HG03439 (cell line): ENCODE data around the gene ZSCAN10.

Source experiments
- ATAC-seq: cut with Tn5 transposase; IDR thresholded peaks from one replicate; pipeline ENCODE4 v1.9.1; 2021; ENCODE audit warnings: mild to moderate bottlenecking, moderate library complexity; ENCODE audit not compliant: unreplicated experiment

ZSCAN10 gene

DNA sequence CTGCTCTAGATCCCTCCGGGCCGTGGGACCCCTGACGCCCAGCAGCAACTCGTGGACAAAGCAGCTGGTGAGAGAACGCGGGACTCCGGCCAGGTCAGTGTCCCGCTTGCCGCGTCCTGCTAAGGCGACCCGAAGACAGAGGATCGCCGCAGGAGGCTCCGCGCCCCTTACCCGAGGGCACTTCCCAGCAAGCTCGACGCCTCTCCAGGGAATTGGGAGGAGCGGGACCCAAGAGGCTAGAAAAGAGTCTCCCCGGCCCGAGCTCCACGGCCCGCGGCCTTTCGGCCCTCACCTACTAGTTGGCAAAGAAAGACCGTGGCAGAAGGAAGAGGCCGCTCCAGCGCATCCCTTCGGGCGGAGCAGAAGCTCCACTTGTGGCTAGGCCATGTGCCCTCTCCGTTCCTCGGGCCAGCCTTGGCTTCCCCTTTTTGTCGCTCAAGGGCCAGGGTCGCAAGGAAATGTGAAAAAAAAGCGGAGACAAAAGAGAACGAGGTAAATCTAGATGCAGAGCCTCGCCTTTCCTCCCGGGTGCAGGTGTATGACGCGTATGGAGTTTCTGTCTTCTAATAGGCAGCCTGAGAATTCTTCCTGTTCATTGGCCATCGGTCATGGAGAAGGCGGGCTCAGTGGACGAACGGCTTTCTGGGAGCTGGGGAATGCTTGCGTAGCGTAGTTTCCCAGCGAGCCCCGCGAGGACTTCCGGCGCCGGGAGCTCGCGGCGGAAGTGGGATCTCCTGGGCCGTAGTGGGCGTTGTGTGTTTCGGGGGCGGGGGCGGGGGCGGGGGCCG, 35.4 kb upstream of the ZSCAN10 start, which contains the start of gene ZNF213:
Gene ZNF213, plus strand, starts transcription at position 692 of the 788 bp plus-strand sequence. CDS start 2,252 bp downstream, outside the sequence.
- ATAC-seq = peak; percentile 81

DNA sequence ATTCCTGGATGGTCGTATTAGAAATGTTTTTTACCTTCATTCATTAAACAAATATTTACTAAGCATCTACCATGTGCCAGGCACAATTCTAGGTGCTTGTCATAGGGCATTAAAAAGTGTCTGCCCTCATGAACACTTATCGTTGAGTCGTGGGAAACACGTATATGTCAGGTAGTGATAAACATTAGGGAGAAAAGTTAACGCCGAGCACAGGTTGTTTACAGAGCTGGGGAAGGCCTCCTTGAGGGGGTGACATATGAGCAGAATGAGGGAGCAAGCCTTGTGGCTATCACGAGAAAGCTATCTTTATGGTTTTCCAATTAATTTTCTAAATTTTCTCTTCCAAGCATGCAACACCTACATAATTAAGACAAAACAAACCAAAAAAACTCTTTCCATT, 34.8 kb upstream of the ZSCAN10 start:
- ATAC-seq = no peak

GRCh38 chr16:3131755-3132377, 32.8 kb upstream of the ZSCAN10 start:
- ATAC-seq = no peak

DNA sequence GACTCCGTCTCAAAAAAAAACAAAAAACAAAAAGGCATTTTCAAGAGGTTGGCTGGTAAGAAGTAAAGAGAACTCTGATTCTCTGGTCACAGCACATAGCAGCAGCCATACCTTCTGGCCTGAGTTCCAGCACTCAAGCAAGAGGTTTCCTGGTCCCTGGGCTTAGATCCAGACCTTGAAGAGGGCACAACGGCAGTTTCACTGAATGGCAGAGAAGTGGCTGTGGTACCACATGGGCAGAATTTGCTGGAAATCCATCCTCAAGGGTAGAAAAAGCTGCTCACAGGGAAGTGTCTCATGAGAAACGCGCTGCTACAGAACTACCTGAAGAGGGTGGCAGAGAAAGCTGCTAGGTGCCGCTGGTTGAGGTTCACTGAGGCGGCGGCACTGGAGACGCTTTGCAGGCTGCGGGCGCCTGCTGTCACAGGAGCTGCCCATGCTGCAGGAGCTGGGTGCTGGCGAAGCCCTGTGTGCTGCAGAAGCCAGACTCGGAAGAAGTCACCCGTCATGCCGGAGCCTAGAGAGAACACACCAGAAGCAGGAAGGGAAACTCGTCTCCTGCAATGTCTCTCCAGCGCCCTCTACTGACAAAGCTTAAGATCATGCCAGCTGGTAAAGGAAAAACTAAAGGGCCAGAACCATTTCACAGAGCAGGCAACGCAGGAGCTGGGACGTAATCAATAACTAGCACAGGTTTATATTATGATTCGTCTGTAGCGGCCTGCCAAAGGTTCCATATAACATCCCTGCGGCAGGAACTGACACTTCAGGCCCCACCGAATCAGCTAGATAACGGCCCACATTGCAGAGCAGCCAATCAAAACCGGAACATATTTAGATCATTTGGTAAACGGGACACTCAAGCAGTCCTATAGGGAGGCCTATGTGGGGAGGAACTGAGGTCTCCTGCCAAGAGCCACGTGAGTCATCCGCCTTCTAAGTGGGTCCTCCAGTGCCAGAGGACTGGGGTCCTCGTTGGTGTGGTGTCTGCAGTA, 30.3 kb upstream of the ZSCAN10 start:
- ATAC-seq = peak; percentile 44

DNA sequence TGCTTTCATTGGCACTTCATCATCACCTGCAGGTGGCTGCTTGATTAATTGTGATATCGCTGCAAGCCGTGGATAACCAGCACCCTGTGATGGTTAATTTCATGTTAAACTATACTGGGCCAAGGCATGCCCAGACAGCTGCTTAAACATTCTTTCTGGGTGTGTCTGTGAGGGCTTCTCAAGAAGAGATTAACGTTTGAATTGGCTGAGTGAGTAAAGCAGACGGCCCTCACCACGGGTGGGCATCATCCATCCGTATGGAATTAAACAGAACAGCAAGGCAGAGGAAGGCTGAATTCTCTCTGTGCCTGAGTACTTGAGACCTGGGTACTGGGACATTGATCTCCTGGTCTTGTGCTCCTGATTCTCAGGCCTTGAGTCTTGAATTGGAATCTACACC, 28.7 kb upstream of the ZSCAN10 start:
- ATAC-seq = no peak

DNA sequence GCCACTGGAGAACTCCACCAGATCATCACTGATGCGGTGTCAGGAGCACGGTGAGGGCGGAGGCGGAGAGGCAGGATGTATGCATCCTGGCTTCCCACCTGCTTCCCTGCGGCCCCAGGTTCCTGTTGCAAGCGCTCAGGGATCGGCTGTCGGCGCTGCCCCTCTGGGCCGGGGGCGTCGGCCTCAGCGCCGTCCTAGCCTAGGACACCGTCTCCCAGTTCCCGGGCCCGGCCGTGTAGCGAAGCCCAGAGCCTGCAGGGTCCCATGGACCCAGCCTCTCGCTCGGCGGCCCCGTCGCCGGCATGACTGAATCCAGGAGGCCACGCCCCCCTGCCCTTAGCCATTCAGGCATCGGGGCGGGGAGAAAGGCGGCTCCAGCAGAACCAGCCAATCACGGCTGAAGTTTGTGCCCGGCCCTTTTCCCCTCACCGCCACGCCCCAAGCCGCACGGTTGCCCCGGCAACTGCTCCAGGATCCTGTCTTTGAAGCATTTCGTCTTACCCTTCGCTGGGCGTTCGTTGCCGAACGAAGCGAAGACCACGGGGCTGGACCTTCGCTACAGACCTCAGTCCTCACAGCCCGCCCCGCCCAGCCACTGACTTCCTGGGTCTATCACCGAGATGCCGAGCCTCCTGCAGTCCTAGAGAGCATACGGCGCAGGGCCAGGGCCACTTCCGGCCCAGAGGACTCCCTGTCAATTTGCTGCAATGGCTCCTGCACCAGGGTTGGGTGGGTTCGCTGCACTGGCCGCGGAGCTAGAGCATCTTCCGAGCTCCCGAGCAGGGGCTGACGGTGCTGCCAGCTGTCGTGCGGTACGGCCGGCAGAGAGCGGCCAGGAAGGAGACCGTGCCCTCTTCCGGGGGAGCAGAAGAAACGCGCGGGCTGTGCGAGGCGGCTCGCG, 25.1 kb upstream of the ZSCAN10 start:
- peak; percentile 83 for ATAC-seq

DNA sequence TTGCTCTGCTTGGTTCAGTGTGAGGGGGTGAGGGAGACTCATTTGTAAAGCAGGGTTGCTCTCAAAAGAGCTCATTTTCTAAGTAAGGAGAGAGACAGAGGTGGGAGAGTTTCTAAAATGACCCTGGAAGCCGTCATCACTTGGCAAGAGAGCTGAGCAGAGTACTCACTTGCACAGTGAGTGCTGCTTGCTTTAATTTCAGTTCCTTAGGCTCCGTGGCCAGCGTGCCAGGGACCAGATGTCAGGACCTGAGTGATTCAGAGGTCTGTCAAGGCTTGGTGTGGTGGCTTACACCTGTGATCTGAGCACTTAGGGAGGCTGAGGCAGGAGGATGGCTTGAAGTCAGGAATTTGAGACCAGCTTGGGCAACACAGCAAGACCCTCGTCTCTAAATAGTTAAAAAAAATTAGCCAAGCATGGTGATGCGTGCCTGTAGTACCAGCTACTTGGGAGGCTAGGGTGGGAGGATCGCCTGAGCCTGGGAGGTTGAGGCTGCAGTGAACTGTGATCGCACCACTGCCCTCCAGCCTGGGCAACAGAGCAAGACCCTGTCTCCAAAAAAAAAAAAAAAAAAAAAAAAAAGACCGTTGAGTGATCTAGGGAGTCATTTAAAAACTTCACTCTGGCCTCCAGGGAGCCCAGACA, 24.0 kb upstream of the ZSCAN10 start:
- ATAC-seq = no peak

- no peak for ATAC-seq
Measured at GRCh38 chr16:3121851-3122467, 22.9 kb upstream of the ZSCAN10 start.

DNA sequence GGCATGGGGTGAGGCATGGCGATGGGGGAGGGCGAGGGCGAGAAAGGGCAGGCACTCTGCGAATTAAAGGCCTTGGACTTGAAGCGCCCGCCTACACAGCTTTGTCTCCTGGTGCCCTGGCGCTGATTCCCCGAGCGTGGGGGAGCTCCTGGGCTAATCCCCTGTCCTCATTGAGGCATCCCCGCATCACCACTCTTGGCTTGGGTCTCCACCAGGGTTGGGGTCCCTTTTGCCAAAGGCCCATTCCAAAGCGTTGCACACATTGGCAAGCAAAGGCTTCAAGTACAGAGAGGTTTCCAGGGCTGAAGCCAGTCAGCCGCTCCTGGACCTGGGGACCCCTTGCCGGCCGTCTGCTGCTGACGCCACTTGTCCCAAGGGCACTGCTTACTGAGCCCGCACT, 21.3 kb upstream of the ZSCAN10 start:
- no peak for ATAC-seq

DNA sequence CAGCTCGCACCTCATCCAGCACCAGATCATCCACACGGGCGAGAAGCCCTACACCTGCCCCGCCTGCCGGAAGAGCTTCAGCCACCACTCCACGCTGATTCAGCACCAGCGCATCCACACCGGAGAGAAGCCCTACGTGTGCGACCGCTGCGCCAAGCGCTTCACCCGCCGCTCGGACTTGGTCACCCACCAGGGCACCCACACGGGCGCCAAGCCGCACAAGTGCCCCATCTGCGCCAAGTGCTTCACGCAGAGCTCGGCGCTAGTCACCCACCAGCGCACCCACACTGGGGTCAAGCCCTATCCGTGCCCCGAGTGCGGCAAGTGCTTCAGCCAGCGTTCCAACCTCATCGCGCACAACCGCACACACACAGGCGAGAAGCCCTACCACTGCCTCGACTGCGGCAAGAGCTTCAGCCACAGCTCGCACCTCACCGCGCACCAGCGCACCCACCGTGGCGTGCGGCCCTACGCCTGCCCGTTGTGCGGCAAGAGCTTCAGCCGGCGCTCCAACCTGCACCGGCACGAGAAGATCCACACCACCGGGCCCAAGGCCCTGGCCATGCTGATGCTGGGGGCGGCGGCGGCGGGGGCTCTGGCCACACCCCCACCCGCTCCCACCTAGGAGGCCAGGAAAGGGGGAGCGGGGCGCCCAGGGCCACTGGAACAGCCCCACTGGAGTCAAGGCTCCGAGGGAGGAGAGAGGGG, 20.8 kb upstream of the ZSCAN10 start:
- ATAC-seq = no peak

- no peak for ATAC-seq
Measured at GRCh38 chr16:3119286-3119685, 20.2 kb upstream of the ZSCAN10 start.

DNA sequence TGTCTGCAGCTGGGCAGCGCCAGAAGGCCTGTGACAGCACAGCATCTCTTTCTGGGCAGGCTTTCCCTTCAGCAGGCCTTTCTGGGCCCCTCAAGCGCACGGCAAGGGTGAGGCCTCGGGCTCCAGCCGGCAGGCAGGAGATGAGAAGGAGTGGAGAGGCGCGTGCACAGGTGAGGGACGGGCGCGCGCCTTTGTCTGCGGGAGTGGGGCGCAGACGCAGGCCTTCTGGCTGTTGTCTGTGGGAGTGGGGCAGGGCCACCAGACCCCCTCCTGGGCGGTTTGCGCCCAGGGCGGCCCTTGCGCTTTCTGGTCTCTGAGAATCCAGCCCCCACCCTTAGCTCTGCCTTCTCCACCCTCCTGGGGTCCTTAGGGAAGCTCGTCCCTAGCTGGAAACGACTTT, 19.8 kb upstream of the ZSCAN10 start:
- no peak for ATAC-seq

DNA sequence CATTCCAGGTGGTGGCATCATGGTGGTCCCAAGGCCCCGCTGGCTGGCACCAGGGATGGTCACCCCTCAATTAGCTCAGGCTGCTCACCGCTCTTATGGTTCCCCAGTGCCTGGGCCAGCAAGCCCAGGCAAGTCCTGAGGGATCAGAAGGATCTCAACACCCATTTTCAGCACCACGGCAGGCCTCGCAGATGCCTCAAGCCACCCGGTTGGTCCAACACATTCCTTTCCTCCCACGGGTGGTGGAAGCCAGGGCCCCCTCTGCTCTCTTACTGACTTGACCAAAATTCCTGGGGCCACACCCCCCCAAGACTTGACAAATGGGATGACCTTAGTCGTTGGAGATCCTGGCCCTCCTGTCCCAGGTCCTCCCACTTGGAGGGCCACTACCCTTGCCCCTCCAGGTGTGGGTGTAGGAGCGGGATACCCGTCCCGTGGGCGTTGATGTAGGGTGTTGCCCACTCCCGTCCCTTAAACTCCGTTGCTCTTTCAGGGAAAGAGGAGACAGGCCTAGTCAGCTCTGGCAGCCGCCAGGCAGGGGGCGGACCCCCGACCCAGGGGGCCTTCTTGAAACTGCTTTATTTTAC, 19.2 kb upstream of the ZSCAN10 start:
- no peak for ATAC-seq

- no peak for ATAC-seq
Measured at GRCh38 chr16:3115561-3115960, 16.5 kb upstream of the ZSCAN10 start.

- no peak for ATAC-seq
Measured at GRCh38 chr16:3115003-3115402, 15.9 kb upstream of the ZSCAN10 start.

DNA sequence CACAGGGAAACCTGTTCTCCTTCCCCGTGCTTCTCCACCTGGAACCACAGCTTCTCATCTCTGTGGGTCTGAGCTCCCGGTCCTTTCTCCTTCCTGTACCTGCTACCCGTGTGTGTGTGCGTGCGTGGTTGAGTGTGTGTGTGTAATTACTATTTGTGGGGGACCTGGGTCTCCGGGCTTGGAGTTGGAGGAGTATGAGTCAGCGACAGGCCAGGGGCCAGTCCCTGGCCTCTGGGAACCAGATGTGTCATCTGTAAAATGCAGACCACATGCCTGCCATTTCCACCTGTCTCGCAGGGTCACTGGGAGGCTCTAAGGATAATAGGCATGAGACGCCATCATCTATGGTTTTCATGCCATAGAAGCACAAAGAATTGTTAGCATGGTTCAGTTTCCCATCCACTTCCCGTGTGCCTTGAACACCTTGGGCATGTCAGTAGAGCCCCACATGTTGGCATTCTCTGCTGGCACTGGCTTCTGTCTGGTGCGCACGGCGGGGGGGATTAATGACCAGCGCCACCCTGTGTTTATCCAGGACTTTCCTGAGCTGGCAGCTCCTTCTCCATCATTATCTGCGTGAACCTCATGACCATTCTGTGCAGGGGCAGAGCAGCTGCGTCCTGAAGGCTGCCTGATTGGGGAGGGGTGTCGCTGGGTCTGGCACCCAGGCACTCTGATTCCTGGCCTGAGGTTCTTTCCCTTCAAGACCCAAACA, 14.8 kb upstream of the ZSCAN10 start:
- no peak for ATAC-seq

DNA sequence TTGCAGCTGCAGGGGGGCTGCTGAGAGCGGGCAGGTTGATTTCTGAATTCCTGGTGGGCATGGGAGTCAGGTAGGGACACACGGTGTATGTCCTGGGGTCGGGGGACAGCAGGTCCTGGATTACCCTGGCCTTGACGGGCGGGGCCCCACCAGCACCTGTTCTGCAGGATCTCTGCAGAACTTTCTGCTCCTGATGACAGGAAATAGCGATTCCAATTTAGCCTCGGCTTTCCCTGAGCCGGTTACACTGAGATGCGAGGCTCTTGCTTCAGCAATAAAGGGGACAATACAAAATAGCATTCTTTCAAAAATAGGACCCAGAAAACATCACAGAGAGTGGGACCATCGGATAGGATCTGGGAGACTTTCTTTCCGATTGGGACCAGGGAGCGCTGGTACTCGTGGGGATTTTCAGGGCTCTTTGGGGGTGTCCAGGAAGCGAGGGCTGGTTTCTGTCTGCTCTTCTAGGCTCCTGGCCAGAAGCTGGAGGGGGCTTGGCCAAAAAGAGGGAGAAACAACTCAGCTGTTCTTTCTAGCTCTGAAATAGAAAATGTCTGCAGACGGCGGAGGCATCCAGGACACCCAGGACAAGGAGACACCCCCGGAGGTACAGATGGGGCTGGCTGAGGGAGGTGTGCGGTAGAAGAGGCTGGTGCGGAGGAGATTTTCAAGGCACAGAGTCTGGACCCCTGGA, 13.9 kb upstream of the ZSCAN10 start:
- no peak for ATAC-seq
